ENCODE data around the gene MAGEB3. TPM values are rescaled to one million over a fixed set of nuclear protein-coding genes. Genes with fewer than 3 reads are reported as not detected.

Gene MAGEB3
- total and polyA plus RNA-seq, 4 donors, result not detected

- no peak for DNase-seq (ENCODE audit: low spot score)
- Histone ChIP-seq H3K27me3 (ENCODE audit: control insufficient read depth in 4 of 4, insufficient read depth in 4 of 4, low read length in 3 of 4) (no peaks in the 10 kb centered on the region), H3K36me3 (ENCODE audit: control insufficient read depth in 4 of 4, insufficient read depth in 3 of 4, low read depth in 1 of 4, low read length in 3 of 4) (no peaks in the 10 kb centered on the region), H3K4me3 (ENCODE audit: low read depth in 1 of 3, low read length in 3 of 3) (no peak overlapping the region), H3K9me3 (ENCODE audit: control insufficient read depth in 4 of 4, low read length in 3 of 4) (no peaks in the 10 kb centered on the region), H3K4me1 (ENCODE audit: control insufficient read depth in 4 of 4, insufficient read depth in 4 of 4, low read length in 3 of 4) (no peaks in the 10 kb centered on the region), H3K27ac (ENCODE audit: low read depth in 1 of 2, low read length in 2 of 2) (no peak overlapping the region), H3K9ac (ENCODE audit: low read depth in 1 of 2, low read length in 2 of 2) (no peak overlapping the region)
- WGBS, result 56% methylated on average over 2 of the region's 2 CpGs
- TF ChIP-seq ZBTB33 (IDR thresholded peaks at IDR 0.05) (no peak), RXRA (IDR thresholded peaks at IDR 0.05) (no peak), JUND (IDR thresholded peaks at IDR 0.05) (no peak), HNF4A (conservative IDR thresholded peaks at IDR 0.05) (no peak), HNF4G (IDR thresholded peaks at IDR 0.05) (no peak), FOXA2 (IDR thresholded peaks at IDR 0.05) (no peak), REST (IDR thresholded peaks at IDR 0.05) (no peak), YY1 (IDR thresholded peaks at IDR 0.05) (no peak), SP1 (IDR thresholded peaks at IDR 0.05) (no peak), EGR1 (IDR thresholded peaks at IDR 0.05; ENCODE audit: low read depth in 2 of 2) (no peak)
Measured at GRCh38 chrX:30224536-30224935, 5.9 kb upstream of the MAGEB3 start.

- H3K9me3 ChIP-seq (ENCODE audit: control insufficient read depth in 4 of 4, low read length in 3 of 4), result no peaks in the 10 kb centered on the region
- DNase-seq (ENCODE audit: low spot score), result no peak
- WGBS, result 60% methylated on average over 1 of the region's 1 CpG
Measured at GRCh38 chrX:30228526-30228925, 1.9 kb upstream of the MAGEB3 start.

More at GRCh38 chrX:30228526-30228925, 1.9 kb upstream of the MAGEB3 start:
- TF ChIP-seq FOXA2 (IDR thresholded peaks at IDR 0.05), result no peak
- no peak for TF ChIP-seq REST (IDR thresholded peaks at IDR 0.05)
- no peak for TF ChIP-seq RAD21 (IDR thresholded peaks at IDR 0.05)
- TF ChIP-seq HNF4G (IDR thresholded peaks at IDR 0.05), result no peak
- no peak for TF ChIP-seq GABPA (IDR thresholded peaks at IDR 0.05 in 1 of 2, conservative IDR thresholded peaks at IDR 0.05 in 1 of 2)
- TF ChIP-seq EGR1 (IDR thresholded peaks at IDR 0.05; ENCODE audit: low read depth in 2 of 2), result no peak
- TF ChIP-seq MAX (IDR thresholded peaks at IDR 0.05), result no peak
- no peaks in the 10 kb centered on the region for H3K27me3 ChIP-seq (ENCODE audit: control insufficient read depth in 4 of 4, insufficient read depth in 4 of 4, low read length in 3 of 4)
- no peaks in the 10 kb centered on the region for H3K4me1 ChIP-seq (ENCODE audit: control insufficient read depth in 4 of 4, insufficient read depth in 4 of 4, low read length in 3 of 4)
- no peak overlapping the region for H3K9ac ChIP-seq (ENCODE audit: low read depth in 1 of 2, low read length in 2 of 2)
- no peaks in the 10 kb centered on the region for H3K36me3 ChIP-seq (ENCODE audit: control insufficient read depth in 4 of 4, insufficient read depth in 3 of 4, low read depth in 1 of 4, low read length in 3 of 4)
- no peak overlapping the region for H3K4me3 ChIP-seq (ENCODE audit: low read depth in 1 of 3, low read length in 3 of 3)
- H3K27ac ChIP-seq (ENCODE audit: low read depth in 1 of 2, low read length in 2 of 2), result no peak overlapping the region

All from liver (tissue), 9 donors.